ENCODE results near the gene SCAMP2.
"Not testable (repeated sequence)": the region's sequence is repeated elsewhere in the genome, so short reads cannot be mapped to it uniquely, and the experiment has no call there.

Gene SCAMP2

DNA sequence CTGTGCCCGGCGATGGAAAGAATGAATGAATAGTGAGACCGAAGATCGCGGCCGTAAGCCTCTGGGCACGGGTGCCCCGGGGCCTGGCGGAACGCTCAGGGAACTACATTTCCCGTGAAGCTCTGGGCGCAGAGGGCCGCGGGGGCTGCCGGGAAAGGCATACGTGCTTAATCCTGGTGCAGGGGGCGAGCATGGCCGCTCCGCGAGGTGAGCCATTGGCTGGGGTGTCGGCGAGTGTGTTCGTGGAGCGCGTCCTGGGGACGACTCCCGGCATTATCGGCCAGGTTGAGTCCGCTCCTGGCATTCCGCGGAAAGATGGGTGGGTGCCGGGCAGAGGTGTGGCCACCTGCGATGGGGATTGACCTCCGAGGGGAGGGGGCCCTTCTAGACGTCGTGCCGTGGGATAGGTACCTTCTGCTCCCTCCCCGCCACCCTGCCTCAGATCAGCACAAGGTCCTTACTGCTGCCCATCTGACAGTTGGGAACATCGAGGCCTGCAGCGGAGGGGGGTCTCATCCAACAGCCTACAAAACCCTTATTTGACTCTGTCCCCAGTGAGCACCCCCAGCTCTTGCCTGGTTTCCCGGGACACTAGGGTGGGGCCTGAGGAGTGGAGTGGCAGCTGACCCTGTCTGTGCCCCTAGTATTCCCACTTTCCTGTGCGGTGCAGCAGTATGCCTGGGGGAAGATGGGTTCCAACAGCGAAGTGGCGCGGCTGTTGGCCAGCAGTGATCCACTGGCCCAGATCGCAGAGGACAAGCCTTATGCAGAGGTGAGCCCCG is 16.9 kb upstream of the SCAMP2 start, which contains the start of gene MPI:
Gene MPI, plus strand, starts transcription at position 160 of the 782 bp plus-strand sequence. Its CDS starts 32 bp downstream, at position 192.
- peak; percentile 61 to 82 (median 74) for DNase-seq

DNA sequence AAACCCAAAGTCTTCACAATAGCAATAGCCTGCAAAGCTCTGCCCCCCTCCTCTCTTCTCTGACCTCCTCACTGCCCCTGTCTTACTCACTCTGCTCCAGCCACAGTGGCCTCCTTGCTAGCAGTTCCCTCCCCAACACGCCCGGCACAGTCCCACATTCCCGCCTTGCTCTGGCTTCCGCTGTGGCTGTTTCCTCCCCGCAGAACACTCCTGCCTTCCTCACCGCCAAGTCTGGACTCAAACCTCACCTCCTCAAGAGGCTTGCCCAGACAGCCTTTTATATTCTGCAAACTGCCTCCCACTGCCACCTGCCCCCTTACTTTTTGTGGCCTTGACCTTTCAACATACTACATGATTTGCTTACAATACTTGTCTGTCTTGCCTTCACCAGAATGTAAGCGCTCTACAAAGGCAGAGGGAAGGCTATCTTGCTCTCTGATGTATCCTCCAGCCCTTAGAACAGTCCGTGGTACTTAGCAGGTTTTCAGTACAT is 16.3 kb upstream of the SCAMP2 start:
- no peak for DNase-seq

DNA sequence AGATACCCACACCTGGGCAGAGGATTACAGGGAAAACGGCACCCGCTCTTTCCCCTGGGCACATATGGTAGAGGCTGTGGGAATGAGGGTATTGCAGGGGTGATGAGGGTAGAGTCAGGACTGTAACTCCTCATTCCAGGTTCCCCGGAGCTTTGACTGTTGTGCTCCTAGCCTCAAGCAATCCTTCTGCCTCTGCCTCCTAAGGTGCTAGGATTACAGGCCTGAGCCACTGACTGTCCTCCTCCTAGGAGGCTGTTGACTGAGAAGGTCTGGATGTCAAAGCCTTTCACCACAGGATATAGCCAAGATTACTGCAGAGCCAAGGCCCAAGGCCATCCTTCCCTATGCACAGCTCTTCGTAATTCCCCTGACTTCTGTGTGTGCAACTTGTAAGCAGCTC is 15.6 kb upstream of the SCAMP2 start:
- no peak for DNase-seq

DNA sequence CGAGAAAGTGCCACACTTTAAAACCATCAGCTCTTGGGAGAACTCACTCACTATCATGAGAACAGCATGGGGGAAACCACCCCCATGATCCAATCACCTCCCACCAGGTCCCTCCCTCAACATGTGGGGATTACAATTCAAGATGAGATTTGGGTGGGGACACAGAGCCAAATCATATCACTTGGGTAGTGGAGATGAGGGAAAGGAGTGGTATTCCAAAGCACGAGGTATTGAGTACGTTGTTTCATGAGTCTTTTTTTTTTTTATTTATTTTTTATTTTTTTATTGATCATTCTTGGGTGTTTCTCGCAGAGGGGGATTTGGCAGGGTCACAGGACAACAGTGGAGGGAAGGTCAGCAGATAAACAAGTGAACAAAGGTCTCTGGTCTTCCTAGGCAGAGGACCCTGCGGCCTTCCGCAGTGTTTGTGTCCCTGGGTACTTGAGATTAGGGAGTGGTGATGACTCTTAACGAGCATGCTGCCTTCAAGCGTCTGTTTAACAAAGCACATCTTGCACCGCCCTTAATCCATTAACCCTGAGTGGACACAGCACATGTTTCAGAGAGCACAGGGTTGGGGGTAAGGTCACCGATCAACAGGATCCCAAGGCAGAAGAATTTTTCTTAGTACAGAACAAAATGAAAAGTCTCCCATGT is 14.5 kb upstream of the SCAMP2 start:
- DNase-seq = not testable (repeated sequence)

DNA sequence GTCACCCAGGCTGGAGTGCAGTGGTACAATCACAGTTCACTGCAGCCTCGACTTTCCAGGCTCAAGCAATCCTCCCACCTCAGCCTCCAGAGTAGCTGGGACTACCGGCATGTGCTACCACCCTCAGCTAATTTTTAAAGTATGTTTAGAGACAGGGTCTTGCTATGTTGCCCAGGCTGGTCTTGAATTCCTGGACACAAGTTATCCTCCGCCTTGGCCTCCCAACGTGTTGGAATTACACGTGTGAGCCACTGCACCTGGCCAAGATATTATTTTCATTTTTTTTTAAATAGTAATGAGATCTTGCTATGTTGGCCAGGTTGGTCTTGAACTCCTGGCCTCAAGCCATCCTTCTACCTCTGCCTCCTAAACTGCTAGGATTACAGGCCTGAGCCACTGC is 12.3 kb upstream of the SCAMP2 start:
- DNase-seq = no peak

DNA sequence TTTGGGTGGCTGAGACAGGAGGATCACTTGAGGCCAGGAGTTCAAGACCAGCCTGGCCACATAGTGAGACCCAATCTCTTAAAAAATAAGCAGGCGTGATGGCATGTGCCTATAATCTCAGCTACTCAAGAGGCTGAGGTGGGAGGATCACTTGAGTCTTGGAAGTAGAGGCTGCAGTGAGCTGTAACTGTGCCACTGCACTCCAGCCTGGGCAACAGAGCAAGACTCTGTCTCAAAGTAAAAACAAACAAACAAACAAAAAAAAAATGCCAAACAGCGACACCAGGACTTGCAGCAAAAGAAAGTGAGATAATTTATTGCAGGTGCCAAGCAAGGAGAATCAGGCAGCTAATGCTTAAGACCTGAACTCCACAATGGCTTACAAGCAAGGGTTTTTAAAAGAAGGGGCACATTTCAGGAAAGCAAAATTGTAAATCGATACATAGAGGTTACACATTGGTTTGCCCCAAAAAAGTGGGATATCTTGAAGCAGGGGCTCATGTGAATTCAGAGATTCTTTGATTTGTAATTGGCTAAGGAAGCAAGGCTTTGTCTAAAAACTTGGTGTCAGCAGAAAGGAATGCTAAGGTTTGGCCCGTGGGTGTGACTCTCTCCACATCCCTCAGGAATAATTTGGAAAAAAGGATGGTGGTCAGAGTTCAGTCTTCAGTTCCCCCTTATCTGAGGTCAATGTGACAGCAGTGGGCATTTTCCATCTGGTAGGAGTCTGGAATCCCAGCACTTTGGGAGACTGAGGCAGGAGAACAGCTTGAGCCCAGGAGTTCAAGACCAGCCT is 11.5 kb upstream of the SCAMP2 start:
- no peak for DNase-seq

DNA sequence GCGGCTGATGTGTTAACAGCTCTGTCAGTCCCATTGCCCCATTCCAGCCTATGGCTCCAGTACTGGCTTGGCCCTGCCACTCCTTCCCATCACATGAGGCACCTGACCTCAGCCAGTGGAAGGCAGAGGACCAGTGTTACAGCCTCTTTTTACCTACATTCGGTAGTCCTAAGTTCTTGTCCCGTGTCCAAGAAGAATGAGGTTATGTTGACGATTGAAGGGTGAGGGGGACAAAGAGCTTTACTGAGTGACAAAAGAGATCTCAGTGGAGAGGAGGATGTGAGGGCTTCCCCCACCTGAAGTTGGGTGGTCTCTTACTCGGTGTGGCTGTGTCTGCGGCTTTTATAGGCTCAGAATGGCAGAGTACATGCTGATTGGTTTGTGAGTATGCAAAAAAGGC is 9.4 kb upstream of the SCAMP2 start:
- DNase-seq = no peak

DNA sequence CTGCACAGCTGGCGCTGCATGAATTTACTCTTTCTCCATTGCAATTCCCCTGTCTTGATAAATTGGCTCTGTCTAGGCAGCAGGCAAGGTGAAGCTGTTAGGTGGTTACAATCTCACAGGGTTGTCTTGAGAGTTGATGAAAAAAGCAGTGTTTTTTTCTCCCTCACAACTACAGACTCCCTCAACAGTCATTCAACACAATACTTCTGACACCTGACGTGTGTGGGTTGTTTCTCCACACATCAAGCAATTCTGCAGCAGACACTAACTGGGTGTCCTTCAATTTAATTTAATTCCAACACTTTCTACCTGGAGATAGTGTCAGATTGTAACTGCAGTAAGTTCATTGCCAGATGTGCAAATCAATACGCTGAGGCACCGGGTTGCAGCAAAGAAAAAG is 5.1 kb upstream of the SCAMP2 start:
- DNase-seq = no peak

DNA sequence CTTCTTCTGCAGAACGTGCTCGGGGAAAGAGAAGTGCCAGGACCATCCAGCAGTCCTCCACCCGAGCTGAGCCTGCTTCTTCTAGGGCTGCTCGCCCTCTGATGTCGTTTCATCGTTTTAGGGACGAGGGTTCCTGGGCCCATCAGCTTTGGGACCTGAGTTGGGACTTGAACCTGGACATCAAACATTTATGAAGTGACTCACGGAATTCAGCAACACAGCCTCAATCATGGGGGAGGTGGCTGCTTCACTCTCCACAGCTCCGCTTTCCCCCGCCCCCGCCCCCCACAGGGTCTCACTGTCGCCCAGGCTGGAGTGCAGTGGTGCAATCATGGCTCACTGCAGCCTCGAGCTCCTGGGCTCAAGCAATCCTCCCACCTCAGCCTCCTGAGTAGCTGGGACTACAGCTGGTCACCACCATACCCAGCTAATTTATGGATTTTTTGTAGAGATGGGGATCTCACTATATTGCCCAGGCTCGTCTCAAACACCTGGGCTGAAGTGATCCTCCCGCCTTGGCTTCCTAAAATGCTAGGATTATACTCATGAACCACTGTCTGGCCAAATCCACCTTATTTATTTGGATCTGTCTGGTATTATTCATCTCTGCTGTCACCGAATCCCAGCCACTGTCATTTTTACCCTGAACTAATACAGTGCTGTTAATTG is 725 bp upstream of the SCAMP2 start:
- no peak for DNase-seq

DNA sequence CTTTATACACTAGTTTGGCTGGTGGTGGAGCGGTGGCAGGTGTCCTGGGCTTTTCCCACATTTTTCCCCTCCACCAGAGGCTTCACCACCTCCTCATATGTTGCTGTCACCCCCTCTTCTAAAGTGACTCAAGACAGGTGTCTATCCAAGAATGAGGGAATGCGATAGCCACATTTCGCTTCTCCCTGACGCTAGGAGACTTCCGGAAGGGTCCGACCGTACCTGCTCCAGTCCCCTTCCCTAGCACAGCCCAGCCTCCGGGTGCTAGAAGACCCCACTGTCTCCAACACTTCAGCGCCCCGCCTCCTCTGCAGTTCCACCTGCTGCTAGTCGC is 496 bp downstream of the SCAMP2 start:
- no peak for DNase-seq

DNA sequence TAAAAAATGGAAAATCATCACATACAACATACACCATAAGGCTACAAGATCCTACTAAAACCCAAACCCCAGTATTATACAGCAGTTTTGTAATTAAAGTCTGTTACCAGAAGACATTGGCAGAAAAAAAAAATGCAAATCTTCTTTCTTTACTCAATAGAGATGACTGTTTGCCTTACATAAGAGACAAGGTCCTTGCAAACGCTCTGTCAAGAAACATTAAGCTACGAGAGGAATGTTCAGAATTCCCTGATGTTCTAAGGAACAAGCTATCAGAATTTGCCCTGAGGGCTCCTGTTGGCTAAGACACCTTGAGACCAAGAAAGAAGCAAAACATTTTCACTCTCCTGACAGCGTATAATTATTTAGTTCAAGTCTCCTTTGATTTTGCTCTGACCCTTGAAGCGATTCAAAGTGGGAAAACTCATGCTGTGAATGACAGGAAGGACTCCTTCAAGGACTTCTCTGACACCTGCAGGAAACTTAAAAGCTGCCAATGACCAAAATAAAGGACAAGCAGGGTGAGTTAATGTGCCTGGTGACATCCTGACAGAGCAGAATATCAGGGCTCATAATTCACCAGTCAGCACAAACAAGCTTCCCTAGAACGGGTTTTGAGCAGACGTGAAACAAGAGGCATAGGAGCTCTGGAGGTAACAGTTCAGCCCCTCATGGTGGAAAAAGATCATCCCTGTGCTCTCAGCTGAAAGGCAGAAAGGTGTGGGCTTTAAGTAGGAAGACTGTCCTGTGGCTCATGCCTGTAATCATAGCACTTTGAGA is 2.5 kb downstream of the SCAMP2 start:
- no peak for DNase-seq

DNA sequence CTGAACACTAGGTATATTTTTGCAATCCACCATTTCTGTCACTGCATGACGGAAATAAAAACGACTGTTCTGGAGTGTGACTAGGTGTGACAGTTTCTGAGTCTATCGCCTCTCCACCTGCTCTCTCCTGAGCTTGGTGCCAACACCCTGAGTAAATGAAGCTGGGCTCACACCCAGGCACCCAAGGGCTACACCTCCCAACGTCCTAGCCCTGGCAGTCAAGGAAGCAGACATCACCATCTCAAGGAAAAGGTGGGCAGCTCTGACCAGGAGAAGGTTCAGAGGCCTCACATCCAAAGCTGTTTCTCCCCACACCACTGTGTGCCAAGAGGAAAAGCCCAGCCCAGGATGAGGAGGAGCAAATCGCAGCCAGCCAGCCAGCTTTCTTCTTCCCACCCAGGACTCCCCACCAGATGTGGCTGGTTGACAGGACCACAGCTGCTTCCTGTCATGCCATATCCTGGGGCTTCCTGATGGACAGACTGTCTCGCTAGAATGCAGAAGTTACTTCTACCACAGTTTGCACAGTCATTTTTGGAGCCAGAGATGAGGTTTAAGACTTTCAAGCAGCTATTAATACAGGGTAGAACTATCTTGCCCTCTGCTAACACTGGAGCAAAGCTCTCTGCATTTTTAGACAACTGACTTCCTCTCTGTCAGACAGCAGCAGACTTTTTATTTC is 3.3 kb downstream of the SCAMP2 start:
- no peak for DNase-seq

DNA sequence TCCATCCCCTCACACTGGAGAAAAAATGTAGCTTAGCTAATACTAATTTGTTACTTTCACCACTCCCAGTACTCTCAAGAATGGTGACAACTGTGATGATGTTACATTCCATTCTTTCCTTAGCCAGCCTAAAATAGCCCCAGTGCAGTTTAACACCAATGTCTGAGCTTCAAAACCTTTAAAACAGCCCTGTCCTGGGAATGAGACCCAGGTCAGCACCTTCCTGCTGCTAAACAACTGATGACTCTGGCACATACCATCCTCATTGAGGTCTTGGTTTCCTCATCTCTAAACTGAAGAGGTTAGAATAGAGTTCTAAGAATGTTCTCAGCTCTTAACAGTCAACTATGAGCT is 3.8 kb downstream of the SCAMP2 start:
- DNase-seq = no peak

DNA sequence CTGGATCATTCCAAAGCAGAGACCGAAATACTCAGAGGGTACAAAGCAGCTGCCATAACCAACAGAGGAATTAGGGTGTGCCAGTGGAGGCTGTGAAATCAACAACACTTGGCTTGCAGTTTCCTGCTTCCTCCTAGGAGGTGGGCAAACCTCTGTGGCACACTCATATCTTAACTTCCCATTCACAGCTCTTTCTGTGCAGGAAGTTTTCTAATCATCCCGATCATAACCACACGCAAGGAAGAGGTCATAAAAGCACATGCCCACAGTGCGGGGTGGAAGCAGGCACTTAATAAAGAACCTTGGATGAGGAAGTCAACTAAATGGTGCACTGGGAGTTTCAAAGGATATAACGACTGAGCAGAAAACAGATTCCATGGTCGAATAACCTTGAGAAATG is 5.1 kb downstream of the SCAMP2 start:
- no peak for DNase-seq

DNA sequence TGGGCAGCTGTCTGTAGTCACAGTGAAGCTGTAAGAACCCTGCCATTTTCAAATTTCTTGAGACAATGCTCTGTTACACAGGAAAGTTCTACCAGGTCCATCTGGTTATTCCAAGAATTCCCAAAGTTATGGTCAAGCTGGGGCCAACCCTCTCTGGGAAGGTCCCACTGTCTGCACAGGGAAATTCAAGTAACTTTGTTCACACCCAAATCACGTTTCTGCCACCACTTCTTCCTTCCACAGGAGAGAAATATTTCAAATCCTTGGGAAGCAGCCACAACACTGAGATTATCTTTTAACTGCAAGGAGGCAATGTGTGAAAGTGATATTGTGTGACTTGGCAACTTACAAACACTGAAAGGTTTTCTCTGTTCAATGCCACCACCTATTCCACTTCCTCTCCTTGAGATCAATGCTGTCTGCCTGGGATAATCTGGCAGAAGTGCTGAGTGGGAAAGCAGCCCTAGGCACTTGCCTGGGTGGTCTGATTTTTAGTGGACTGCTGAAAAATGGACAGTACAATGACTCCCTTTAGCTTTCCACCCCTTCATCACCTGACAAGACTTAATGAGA is 5.6 kb downstream of the SCAMP2 start:
- no peak for DNase-seq

DNA sequence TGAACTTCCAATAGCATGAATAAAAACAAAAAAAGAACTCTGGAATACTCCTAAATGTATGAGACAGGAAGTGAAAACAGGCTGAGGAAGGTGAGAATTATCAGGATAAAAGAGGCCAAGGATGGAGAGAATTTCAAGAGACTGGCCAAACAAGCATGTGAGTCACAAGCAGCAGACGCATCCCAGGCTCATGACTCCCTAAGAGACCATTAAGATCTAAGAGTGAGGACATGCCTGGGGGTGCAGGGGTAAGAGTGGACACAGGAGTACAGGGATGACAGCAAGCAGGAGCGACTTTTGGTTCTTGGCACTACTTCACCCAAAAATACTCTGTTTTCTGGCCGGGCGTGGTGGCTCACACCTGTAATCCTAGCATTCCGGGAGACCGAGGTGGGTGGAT is 7.1 kb downstream of the SCAMP2 start:
- no peak for DNase-seq

DNA sequence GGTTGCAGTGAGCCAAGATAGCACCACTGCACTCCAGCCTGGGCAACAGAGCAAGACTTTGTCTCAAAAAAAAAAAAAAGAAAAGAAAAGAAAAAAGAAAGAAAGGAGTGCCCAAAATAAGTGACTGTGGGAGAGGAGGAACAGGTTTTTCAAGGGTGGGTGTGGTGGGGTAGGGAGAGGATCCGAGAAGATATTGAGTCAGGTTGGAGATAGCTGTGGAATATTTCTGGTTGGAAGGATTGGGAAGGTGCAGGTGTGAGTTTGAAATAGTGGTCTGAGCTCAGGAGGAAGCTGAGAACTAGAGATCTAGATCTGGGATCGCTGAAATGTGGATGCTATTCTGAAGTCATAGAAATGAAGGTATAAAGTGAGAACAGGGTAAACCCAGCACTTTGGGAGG is 7.8 kb downstream of the SCAMP2 start:
- DNase-seq = no peak

DNA sequence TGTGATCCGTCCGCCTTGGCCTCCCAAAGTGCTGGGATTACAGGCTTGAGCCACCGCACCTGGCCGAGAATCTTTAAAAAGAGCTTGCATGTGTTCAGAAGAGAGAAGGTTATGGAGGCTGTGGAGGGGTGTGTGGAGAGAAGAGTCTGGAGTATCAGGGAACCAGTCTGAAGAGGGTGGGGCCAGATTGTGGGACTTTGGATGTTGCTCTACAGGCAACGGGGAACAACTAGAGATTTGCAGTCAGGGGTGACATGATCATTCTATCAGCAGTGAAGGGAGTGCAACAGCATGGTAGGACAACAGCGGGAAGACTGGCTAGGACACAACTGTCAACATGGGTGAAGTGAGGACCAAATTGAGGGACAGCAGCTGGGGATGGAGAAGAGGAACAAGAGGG is 8.9 kb downstream of the SCAMP2 start:
- DNase-seq = no peak

DNA sequence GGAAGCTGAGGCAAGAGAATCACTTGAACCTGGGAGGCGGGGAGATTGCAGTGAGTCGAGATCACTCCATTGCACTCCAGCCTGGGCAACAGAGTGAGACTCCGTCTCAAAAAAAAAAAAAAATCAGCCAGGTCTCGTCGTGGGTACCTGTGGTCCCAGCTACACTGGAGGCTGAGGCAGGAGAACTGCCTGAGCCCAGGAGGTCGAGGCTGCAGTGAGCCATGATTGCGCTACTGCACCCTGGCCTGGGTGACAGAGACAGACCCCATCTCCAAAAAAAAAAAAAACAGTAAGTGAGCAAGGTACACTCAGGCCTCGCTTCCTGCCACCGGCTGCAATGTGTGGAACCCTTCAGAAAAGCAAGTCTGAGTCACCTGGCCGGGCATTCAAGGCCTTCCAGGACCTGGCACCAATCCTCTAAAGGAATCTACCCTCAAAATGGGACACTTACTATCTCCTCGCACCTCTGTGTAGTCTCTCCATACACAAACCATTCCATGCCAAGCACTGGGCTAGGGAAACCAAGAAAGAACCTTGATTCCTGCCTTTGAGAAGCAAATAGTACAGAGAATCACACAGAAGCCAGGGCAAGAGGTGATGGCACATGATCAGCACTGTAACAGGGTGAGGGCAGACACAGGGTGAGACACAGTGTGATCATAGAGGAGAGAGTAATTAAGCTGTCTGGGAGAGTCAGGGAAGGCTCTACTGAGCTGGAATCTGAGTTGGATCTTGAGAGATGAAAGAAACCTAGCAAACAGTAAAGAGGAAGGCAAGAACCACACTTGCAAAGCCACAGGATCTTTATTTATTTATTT is 9.7 kb downstream of the SCAMP2 start:
- no peak for DNase-seq

DNA sequence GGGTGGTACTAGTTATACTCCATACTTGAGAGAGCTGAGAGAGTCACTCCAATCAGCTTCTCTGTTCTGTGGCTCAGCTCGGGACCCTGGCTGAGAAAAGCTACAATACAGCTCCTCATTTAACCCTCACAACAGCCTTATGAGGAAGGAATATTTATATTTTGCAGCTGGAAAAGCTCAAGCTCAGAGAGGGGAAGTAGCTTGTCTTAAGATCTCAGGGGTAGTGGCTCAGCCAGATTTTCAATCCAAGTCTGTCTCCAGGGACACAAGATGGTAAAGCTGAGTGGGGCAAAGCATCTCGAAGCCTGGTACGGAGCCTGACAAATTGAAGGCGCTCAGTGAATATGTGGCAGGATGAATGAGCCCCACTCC is 14.8 kb downstream of the SCAMP2 start:
- no peak for DNase-seq
